Gastroesophageal sphincter (tissue), 3 donors: ENCODE results near the gene BORCS5.

ENCODE experiments used
- EP300 ChIP-seq: sonication (generic); formaldehyde crosslinking; IDR thresholded peaks from one replicate; pipeline ENCODE4 v1.6.1; 2017; ENCODE audit warnings: antibody characterized with exemption, mild to moderate bottlenecking
- POLR2A ChIP-seq, 2 donors: fragments of 450-650 bp; IDR thresholded peaks; one replicate each; pipeline ENCODE4 v1.6.1; 2017; ENCODE audit warnings: antibody characterized with exemption in 2 of 2, mild to moderate bottlenecking in 2 of 2, moderate library complexity in 1 of 2
- POLR2AphosphoS5 ChIP-seq: sonication (generic); formaldehyde crosslinking; IDR thresholded peaks from one replicate; pipeline ENCODE4 v1.6.1; 2017; ENCODE audit warnings: antibody characterized with exemption
- TF ChIP-seq, protein P1 (sequence below), 4 experiments: fragments of 200-600 bp in 2 of 4; fragments of 450-650 bp in 2 of 4; sonication (generic) in 1 of 4; IDR thresholded peaks; one replicate each; pipeline ENCODE4 v1.5.1; 2017 to 2019; ENCODE audit warnings: antibody characterized with exemption in 4 of 4, mild to moderate bottlenecking in 2 of 4, moderate library complexity in 2 of 4

DNA sequence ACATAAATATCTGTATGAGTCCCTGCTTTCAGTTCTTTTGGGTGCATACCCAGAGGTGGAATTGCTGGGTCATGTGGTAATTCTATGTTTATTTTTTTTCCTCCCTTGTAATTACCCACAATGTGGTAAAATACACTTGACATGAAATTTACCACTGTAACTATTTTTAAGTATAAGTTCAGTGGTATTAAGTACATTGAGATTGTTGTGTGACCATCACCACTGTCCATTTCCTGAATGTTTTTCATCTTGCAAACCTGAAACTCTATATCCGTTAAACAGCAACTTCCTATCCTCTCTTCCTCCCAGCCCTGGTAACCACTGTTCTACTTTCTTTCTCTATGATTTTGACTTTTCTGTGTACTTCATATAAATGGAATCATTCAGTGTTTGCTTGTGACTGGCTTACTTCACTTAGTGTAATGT is 51.4 kb downstream of the BORCS5 start:
- TF ChIP-seq, protein P1, sequence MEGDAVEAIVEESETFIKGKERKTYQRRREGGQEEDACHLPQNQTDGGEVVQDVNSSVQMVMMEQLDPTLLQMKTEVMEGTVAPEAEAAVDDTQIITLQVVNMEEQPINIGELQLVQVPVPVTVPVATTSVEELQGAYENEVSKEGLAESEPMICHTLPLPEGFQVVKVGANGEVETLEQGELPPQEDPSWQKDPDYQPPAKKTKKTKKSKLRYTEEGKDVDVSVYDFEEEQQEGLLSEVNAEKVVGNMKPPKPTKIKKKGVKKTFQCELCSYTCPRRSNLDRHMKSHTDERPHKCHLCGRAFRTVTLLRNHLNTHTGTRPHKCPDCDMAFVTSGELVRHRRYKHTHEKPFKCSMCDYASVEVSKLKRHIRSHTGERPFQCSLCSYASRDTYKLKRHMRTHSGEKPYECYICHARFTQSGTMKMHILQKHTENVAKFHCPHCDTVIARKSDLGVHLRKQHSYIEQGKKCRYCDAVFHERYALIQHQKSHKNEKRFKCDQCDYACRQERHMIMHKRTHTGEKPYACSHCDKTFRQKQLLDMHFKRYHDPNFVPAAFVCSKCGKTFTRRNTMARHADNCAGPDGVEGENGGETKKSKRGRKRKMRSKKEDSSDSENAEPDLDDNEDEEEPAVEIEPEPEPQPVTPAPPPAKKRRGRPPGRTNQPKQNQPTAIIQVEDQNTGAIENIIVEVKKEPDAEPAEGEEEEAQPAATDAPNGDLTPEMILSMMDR (IDR thresholded peaks at IDR 0.05), result no peak
- TF ChIP-seq POLR2AphosphoS5 (no peak), EP300 (no peak), POLR2A (IDR thresholded peaks at IDR 0.05) (no peak)
